ENCODE data around the gene CSPG4. TPM values are rescaled to one million over a fixed set of nuclear protein-coding genes. Genes with fewer than 3 reads are reported as not detected.
"Not testable (repeated sequence)": the region's sequence is repeated elsewhere in the genome, so short reads cannot be mapped to it uniquely, and the experiment has no call there.

The CSPG4 gene
- total RNA-seq, 1 donor from 2014 or later = 0.07 TPM

DNA sequence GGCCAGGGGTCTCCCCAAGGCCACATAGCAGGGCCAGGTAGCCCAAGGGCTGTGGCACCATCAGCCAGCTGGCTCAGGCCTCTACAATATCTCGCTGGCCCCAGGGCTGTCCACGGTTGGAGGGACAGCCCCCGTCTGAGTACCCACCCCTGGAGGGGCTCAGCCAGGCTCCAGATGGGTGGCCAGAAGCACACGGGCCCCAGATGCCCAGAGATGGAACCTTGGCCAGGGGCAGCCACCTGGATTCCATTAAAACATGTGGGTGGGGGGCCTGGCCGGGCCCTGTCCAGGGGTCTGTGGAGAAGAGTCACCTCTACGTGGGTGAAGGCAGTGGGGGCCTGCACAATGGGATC is 8.4 kb downstream of the CSPG4 start:
- H3K27me3 Mint-ChIP-seq (ENCODE audit: insufficient read depth, low read depth) = peaks cover 11% of the 10 kb centered on the region
- H3K79me2 ChIP-seq (ENCODE audit: low read depth) = no peaks in the 10 kb centered on the region

DNA sequence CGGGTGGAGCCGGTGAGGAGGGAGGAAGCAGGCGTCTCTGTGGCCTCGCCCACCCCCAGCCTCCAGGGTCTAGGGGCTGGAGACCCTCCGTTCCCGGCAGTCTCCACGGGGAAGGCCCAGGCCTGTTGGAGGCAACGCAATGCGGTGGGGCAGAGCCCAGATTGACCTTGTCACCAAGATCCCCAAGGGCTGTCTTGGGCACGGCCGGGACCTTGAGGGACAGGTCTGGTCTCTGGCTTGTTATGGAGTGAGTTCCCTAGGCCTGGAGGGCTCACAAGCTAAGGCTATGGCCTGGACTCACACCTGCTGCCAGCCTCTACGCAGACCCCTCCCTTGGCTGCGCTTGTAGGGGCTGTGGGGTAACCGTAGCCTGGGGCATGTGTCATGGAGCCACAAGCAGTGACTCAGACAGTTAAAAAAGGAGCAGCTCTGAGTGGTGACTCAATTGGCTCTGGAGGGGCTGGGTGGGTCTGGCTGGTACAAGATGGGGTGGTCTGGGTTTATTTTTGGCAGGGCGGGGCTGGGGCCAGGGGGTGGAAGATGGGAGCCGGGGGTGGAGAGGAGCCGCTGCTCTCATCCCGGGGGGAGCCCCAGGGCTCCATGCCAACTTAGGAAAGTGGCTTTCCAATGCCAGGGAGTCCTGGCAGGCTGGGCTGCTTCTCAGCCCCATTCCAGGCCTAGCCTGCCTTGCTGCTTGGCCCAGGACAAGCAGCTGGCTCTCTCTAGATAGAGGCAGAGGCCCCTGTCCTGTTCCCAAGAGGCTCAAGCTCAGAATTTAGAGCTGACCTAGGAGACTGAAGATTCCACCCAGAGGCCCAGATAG is 9.0 kb downstream of the CSPG4 start:
- H3K4me3 ChIP-seq; H3K9ac ChIP-seq; H3K36me3 ChIP-seq; H3K4me3 Mint-ChIP-seq; H3K9me3 Mint-ChIP-seq; H3K9me3 ChIP-seq (ENCODE audit: low read depth); H3K27me3 ChIP-seq; H3K79me2 ChIP-seq (ENCODE audit: low read depth); H3K36me3 Mint-ChIP-seq; H3K27ac Mint-ChIP-seq; H3K4me1 ChIP-seq; H2AFZ ChIP-seq (replicated peaks); DNase-seq (ENCODE audit: low spot score); H4K20me1 ChIP-seq (ENCODE audit: low read depth); H3K4me2 ChIP-seq; H3F3A ChIP-seq (ENCODE audit: low read depth); H3K27ac ChIP-seq: not testable (repeated sequence)
- peaks cover 11% of the 10 kb centered on the region for H3K27me3 Mint-ChIP-seq (ENCODE audit: insufficient read depth, low read depth)
- H3K4me1 Mint-ChIP-seq = peaks cover 13% of the 10 kb centered on the region

More for the DNA sequence above, 8.4 kb downstream of the CSPG4 start:
- Histone ChIP-seq H3K27ac (no peak overlapping the region), H3K9ac (no peak overlapping the region), H3K36me3 (no peaks in the 10 kb centered on the region), H2AFZ (replicated peaks) (no peak overlapping the region), H3K4me2 (no peak overlapping the region), H4K20me1 (ENCODE audit: low read depth) (no peaks in the 10 kb centered on the region), H3K4me3 (no peak overlapping the region), H3F3A (ENCODE audit: low read depth) (no peaks in the 10 kb centered on the region), H3K9me3 (ENCODE audit: low read depth) (no peaks in the 10 kb centered on the region), H3K27me3 (no peaks in the 10 kb centered on the region), H3K4me1 (no peaks in the 10 kb centered on the region)
- no peaks in the 10 kb centered on the region for H3K36me3 Mint-ChIP-seq
- no peak overlapping the region for H3K4me3 Mint-ChIP-seq
- TF ChIP-seq, protein P1, sequence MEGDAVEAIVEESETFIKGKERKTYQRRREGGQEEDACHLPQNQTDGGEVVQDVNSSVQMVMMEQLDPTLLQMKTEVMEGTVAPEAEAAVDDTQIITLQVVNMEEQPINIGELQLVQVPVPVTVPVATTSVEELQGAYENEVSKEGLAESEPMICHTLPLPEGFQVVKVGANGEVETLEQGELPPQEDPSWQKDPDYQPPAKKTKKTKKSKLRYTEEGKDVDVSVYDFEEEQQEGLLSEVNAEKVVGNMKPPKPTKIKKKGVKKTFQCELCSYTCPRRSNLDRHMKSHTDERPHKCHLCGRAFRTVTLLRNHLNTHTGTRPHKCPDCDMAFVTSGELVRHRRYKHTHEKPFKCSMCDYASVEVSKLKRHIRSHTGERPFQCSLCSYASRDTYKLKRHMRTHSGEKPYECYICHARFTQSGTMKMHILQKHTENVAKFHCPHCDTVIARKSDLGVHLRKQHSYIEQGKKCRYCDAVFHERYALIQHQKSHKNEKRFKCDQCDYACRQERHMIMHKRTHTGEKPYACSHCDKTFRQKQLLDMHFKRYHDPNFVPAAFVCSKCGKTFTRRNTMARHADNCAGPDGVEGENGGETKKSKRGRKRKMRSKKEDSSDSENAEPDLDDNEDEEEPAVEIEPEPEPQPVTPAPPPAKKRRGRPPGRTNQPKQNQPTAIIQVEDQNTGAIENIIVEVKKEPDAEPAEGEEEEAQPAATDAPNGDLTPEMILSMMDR (IDR thresholded peaks at IDR 0.05) = no peak
- no peak for TF ChIP-seq EZH2 (IDR thresholded peaks at IDR 0.05)
- no peak for TF ChIP-seq EZH2phosphoT487 (IDR thresholded peaks at IDR 0.05)
- H3K27ac Mint-ChIP-seq = no peak overlapping the region
- no peaks in the 10 kb centered on the region for H3K9me3 Mint-ChIP-seq
- peaks cover 11% of the 10 kb centered on the region for H3K4me1 Mint-ChIP-seq
- no peak for DNase-seq (ENCODE audit: low spot score)

DNA sequence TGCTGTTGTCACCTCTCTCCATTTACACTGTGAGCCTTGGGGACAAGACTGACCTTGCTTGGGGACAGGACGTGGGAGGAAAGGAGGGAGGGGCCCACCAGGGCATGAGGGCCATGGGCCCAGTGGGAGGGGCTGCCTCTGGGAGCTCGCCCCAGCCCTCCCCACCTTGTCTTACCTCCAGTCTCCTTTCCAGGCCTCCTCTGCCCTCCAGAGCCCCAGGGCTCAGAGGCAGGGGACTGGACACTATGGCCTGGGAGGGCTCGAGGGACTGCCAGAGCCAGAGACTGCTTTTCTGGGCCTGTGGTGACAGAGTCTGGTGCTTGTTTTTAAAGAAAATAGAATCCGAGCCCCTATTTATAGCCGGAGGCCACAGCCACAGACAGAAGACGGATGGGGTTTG is 10.2 kb downstream of the CSPG4 start:
- Histone ChIP-seq H4K20me1 (ENCODE audit: low read depth) (no peaks in the 10 kb centered on the region), H3K79me2 (ENCODE audit: low read depth) (no peaks in the 10 kb centered on the region), H3F3A (ENCODE audit: low read depth) (no peaks in the 10 kb centered on the region), H3K36me3 (no peaks in the 10 kb centered on the region), H3K27me3 (no peaks in the 10 kb centered on the region), H3K9ac (no peak overlapping the region), H3K4me2 (no peak overlapping the region), H3K4me3 (no peak overlapping the region), H2AFZ (replicated peaks) (no peak overlapping the region), H3K27ac (no peak overlapping the region), H3K9me3 (ENCODE audit: low read depth) (no peaks in the 10 kb centered on the region), H3K4me1 (no peaks in the 10 kb centered on the region)
- Mint-ChIP-seq H3K27me3 (ENCODE audit: insufficient read depth, low read depth) (peaks cover 11% of the 10 kb centered on the region), H3K4me1 (peaks cover 17% of the 10 kb centered on the region), H3K4me3 (no peak overlapping the region), H3K36me3 (no peaks in the 10 kb centered on the region), H3K27ac (no peak overlapping the region), H3K9me3 (no peaks in the 10 kb centered on the region)
- no peak for DNase-seq (ENCODE audit: low spot score)
- no peak for TF ChIP-seq EZH2phosphoT487 (IDR thresholded peaks at IDR 0.05)
- TF ChIP-seq EZH2 (IDR thresholded peaks at IDR 0.05) = no peak
- TF ChIP-seq, protein P1 (IDR thresholded peaks at IDR 0.05) = no peak

DNA sequence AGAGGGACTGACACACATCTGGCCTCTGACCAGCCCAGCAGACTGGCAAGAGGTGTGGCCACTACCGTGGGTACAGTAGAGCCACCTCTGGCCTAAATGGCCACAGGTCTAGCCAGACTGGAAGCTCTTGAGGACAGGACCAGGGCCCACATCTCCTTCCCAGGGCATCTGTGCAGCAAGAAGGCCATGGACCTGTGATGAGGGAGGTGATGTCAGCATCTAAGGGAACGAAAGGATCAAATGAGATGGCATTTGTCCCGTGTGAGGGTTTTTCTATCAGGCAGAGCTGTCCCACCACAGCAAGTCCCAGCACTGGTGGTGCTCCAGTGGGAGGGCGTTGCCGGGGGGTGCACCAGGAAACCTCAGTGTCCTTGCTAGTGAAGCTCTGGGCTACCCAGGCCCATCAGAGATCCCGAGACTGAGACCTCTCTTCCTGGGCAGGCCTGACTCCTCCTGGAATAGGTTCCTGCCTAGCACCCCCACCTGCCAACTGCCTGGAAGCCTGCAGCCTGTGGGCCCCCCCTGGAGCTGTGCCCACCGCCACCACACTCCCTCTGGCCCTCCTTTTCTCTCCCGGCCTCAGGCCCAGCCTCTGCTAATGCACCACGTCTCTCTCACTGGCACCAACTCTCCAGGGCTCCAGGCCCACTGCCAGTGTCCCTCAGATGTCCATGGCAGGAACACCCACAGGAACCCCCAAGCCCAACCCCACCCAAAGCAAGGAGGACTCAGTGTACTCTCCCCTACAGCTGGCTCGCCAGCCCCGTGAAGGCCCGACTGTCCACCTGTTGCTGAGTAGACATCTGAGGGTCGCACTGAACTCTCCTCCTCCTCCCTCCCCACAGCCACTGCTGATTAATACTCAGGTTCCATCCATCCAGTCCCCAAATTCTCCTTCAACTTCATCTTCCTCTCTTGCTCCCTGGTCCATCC is 11.3 kb downstream of the CSPG4 start:
- not testable (repeated sequence) for DNase-seq (ENCODE audit: low spot score); H3K79me2 ChIP-seq (ENCODE audit: low read depth); H3K36me3 Mint-ChIP-seq; H3K9me3 Mint-ChIP-seq; H3K36me3 ChIP-seq; H3K4me2 ChIP-seq; H3K4me1 ChIP-seq; H3K27me3 ChIP-seq; H3K9ac ChIP-seq; H2AFZ ChIP-seq (replicated peaks); H3K27ac ChIP-seq; H3F3A ChIP-seq (ENCODE audit: low read depth); H3K4me3 ChIP-seq; H4K20me1 ChIP-seq (ENCODE audit: low read depth); H3K4me3 Mint-ChIP-seq; H3K9me3 ChIP-seq (ENCODE audit: low read depth)
- Mint-ChIP-seq H3K27ac (peak overlapping the region; percentile 66), H3K4me1 (peaks cover 12% of the 10 kb centered on the region), H3K27me3 (ENCODE audit: insufficient read depth, low read depth) (peaks cover 12% of the 10 kb centered on the region)

DNA sequence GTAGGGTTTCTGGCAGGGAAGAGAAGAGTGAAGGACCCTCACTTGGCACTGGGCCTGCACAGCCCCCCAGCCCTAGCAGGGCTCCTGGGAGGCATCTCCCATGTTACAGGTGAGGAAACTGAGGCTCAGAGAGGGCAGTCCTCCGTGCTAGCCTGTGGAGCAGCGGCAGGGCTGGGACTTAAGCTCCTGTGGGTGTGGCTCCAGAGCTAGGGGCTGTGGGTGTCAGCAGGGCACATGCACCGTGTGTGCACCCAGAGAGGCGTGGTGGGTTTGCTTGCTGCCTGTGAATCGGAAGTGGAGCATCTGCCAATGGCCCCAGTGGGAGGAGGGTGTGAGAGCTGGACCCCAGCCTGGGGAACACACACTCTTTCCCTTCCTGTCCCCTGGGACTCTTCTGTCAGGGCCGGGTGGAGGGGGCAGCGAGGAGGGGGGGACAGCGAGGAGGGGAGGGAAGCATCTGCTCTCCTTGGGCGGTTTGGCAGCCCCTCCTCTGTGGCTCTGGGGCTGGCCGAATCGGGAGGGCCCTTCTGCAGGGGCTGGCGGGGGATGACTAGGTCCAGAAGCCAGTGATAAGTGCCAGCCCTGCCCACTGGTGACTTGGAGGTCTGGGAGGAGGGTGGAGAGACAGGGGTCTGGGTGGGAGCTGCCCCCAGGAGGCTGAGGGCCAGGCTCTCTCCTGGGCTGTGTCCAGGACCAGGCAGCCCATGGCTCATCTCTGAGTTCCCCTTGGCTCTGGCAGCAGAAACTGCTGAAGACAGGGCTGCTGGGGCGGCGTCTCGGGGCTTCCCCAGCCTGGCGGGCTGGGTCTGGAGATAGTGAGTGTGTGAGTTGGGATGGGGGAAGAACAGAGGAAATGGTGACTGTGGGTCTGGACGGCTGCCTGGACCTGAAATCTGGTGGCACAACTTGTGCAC is 12.4 kb downstream of the CSPG4 start:
- not testable (repeated sequence) for H3K36me3 ChIP-seq; H3K27ac ChIP-seq; H3K9me3 Mint-ChIP-seq; H3K27me3 ChIP-seq; H4K20me1 ChIP-seq (ENCODE audit: low read depth); H3K4me3 ChIP-seq; H3K27ac Mint-ChIP-seq; H3K4me2 ChIP-seq; H2AFZ ChIP-seq (replicated peaks); H3K4me1 ChIP-seq; H3F3A ChIP-seq (ENCODE audit: low read depth); H3K4me3 Mint-ChIP-seq; DNase-seq (ENCODE audit: low spot score); H3K36me3 Mint-ChIP-seq; H3K9me3 ChIP-seq (ENCODE audit: low read depth); H3K79me2 ChIP-seq (ENCODE audit: low read depth); H3K9ac ChIP-seq
- Mint-ChIP-seq H3K4me1 (peaks cover 12% of the 10 kb centered on the region), H3K27me3 (ENCODE audit: insufficient read depth, low read depth) (peaks cover 14% of the 10 kb centered on the region)
